ENCODE results near the gene GPC4. TPM values are rescaled to one million over a fixed set of nuclear protein-coding genes. Genes with fewer than 3 reads are reported as not detected.
"Not testable (repeated sequence)": the region's sequence is repeated elsewhere in the genome, so short reads cannot be mapped to it uniquely, and the experiment has no call there.

Gene GPC4
- total RNA-seq, 4 donors from 2014 or later, result 7.4 to 11.0 (median 9.0) TPM

GRCh38 chrX:133333154-133333750 lies 82.0 kb downstream of the GPC4 start:
- Histone ChIP-seq H3K36me3 (no peaks in the 10 kb centered on the region), H3K27ac (no peak overlapping the region), H3K4me3 (no peak overlapping the region), H3K4me1 (no peaks in the 10 kb centered on the region), H3K27me3 (no peaks in the 10 kb centered on the region), H3K9me3 (no peaks in the 10 kb centered on the region)
- TF ChIP-seq, protein P1, sequence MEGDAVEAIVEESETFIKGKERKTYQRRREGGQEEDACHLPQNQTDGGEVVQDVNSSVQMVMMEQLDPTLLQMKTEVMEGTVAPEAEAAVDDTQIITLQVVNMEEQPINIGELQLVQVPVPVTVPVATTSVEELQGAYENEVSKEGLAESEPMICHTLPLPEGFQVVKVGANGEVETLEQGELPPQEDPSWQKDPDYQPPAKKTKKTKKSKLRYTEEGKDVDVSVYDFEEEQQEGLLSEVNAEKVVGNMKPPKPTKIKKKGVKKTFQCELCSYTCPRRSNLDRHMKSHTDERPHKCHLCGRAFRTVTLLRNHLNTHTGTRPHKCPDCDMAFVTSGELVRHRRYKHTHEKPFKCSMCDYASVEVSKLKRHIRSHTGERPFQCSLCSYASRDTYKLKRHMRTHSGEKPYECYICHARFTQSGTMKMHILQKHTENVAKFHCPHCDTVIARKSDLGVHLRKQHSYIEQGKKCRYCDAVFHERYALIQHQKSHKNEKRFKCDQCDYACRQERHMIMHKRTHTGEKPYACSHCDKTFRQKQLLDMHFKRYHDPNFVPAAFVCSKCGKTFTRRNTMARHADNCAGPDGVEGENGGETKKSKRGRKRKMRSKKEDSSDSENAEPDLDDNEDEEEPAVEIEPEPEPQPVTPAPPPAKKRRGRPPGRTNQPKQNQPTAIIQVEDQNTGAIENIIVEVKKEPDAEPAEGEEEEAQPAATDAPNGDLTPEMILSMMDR (IDR thresholded peaks at IDR 0.05), result no peak
- TF ChIP-seq POLR2A (IDR thresholded peaks at IDR 0.05), result no peak
- no peak for DNase-seq

DNA sequence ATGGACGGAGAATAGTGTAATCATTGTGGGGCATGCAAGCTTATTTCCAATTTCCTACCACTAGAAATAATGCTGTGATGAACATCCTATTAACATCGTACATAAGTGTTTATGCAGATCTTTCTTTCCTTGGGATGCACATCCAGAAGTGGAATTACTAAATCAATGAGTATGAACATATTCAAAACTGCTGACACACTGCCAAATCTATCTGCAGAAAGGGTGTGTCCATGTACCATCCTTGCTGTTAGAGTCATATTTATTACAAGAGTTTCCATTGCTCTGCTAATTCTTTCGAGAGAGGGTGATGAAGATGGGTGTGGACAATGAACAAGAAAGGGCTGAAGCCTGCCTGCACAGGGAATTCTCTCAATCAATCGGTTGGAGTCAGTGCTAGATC lies 82.6 kb downstream of the GPC4 start:
- H3K4me3 ChIP-seq, result no peak overlapping the region
- H3K4me1 ChIP-seq, result no peaks in the 10 kb centered on the region
- H3K27me3 ChIP-seq, result no peaks in the 10 kb centered on the region
- no peaks in the 10 kb centered on the region for H3K9me3 ChIP-seq
- H3K36me3 ChIP-seq, result no peaks in the 10 kb centered on the region
- TF ChIP-seq POLR2A (IDR thresholded peaks at IDR 0.05), result no peak
- TF ChIP-seq, protein P1 (IDR thresholded peaks at IDR 0.05), result no peak
- DNase-seq, result no peak
- no peak overlapping the region for H3K27ac ChIP-seq

- Histone ChIP-seq H3K4me1 (no peaks in the 10 kb centered on the region), H3K27ac (no peak overlapping the region), H3K9me3 (no peaks in the 10 kb centered on the region), H3K4me3 (no peak overlapping the region), H3K36me3 (no peaks in the 10 kb centered on the region), H3K27me3 (no peaks in the 10 kb centered on the region)
- no peak for DNase-seq
- TF ChIP-seq, protein P1 (IDR thresholded peaks at IDR 0.05), result no peak
- no peak for TF ChIP-seq POLR2A (IDR thresholded peaks at IDR 0.05)
These were observed 84.3 kb downstream of the GPC4 start for GRCh38 chrX:133330956-133331355.

DNA sequence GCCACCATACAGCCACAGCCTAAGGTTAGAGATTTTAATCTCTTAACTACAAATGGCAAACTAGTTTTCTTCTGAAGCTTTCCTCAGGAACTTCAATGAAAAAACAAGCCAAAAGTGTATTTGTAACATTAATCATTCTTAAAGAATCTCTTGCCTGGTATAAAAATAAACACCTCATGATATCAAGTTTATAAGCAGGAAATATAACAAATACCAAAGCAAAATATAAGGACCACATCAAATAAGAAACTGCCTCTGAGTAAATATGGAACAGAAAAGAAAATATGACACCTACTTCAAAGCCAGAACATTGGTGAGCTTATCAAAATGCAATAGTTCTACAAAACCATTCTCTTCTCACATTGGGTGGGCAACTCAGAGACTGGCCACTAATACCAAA lies 89.9 kb downstream of the GPC4 start:
- Histone ChIP-seq H3K4me3 (no peak overlapping the region), H3K27ac (no peak overlapping the region), H3K9me3 (no peaks in the 10 kb centered on the region), H3K36me3 (no peaks in the 10 kb centered on the region), H3K27me3 (no peaks in the 10 kb centered on the region), H3K4me1 (no peaks in the 10 kb centered on the region)
- TF ChIP-seq POLR2A (IDR thresholded peaks at IDR 0.05), result no peak
- TF ChIP-seq, protein P1 (IDR thresholded peaks at IDR 0.05), result no peak
- no peak for DNase-seq

GRCh38 chrX:133323431-133323830 lies 91.9 kb downstream of the GPC4 start:
- Histone ChIP-seq H3K4me3 (no peak overlapping the region), H3K36me3 (no peaks in the 10 kb centered on the region), H3K27me3 (no peaks in the 10 kb centered on the region), H3K9me3 (no peaks in the 10 kb centered on the region), H3K27ac (no peak overlapping the region), H3K4me1 (no peaks in the 10 kb centered on the region)
- DNase-seq, result no peak
- no peak for TF ChIP-seq POLR2A (IDR thresholded peaks at IDR 0.05)
- TF ChIP-seq, protein P1 (IDR thresholded peaks at IDR 0.05), result no peak

GRCh38 chrX:133322269-133322668 lies 93.0 kb downstream of the GPC4 start:
- not testable (repeated sequence) for DNase-seq, H3K9me3 ChIP-seq, H3K27me3 ChIP-seq, H3K4me3 ChIP-seq, H3K27ac ChIP-seq, H3K36me3 ChIP-seq, H3K4me1 ChIP-seq

Measured in Peyer's patch (tissue), 4 donors.